Measurements from ENCODE around the gene CCDC187.
"Not testable (repeated sequence)": the region's sequence is repeated elsewhere in the genome, so short reads cannot be mapped to it uniquely, and the experiment has no call there.

Gene CCDC187

GRCh38 chr9:136237486-136238341, 66.2 kb downstream of the CCDC187 start:
- no peak for DNase-seq

- not testable (repeated sequence) for DNase-seq
Observed at GRCh38 chr9:136236471-136237410, 67.2 kb downstream of the CCDC187 start.

- DNase-seq: no peak
Observed at GRCh38 chr9:136235709-136236455, 68.0 kb downstream of the CCDC187 start.

- DNase-seq: no peak
Observed at GRCh38 chr9:136235171-136235570, 68.7 kb downstream of the CCDC187 start.

GRCh38 chr9:136234597-136234996, 69.3 kb downstream of the CCDC187 start:
- no peak for DNase-seq

GRCh38 chr9:136233868-136234267, 70.0 kb downstream of the CCDC187 start:
- no peak for DNase-seq

GRCh38 chr9:136233411-136233810, 70.5 kb downstream of the CCDC187 start:
- DNase-seq: no peak

- DNase-seq: no peak
Observed at GRCh38 chr9:136232969-136233368, 70.9 kb downstream of the CCDC187 start.

- DNase-seq: no peak
Observed at GRCh38 chr9:136231478-136232297, 72.2 kb downstream of the CCDC187 start.

GRCh38 chr9:136230773-136231172, 73.1 kb downstream of the CCDC187 start:
- DNase-seq: no peak

- no peak for DNase-seq
Observed at GRCh38 chr9:136230365-136230764, 73.5 kb downstream of the CCDC187 start.

GRCh38 chr9:136229096-136230065, 74.5 kb downstream of the CCDC187 start:
- DNase-seq: no peak

- no peak for DNase-seq
Observed at GRCh38 chr9:136228107-136228875, 75.6 kb downstream of the CCDC187 start.

GRCh38 chr9:136226680-136227407, 77.0 kb downstream of the CCDC187 start:
- no peak for DNase-seq

GRCh38 chr9:136225748-136226679, 77.9 kb downstream of the CCDC187 start:
- DNase-seq: no peak

- DNase-seq: no peak
Observed at GRCh38 chr9:136225366-136225747, 78.5 kb downstream of the CCDC187 start.

GRCh38 chr9:136223871-136224640, 79.8 kb downstream of the CCDC187 start:
- no peak for DNase-seq
